ENCODE measurements around the gene TMEM131. TPM values are rescaled to one million over a fixed set of nuclear protein-coding genes. Genes with fewer than 3 reads are reported as not detected.
"Not testable (repeated sequence)": the region's sequence is repeated elsewhere in the genome, so short reads cannot be mapped to it uniquely, and the experiment has no call there.

Gene TMEM131
- polyA plus RNA-seq, 12 donors: 43.5 to 68.5 (median 51.5) TPM; not detected in 1

DNA sequence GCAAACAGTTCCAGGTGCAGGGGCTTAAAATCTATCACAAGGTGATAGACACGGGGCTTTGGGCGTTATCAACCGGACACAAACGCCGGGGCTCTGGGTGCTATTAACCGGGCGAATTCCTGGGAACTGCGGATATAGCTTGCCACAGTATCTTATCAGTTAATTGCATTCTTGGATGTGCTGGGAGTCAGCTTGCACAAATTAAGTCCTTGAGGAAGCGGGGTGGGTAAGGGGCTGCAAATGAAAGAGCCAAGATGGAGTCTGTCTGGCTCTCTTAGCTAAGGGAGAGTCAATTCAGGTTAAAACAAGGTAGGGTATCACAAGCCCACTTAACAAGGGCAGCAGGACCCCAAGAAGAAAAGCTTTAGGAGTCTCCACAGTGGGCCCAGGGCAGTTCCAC is 283.6 kb downstream of the TMEM131 start:
- not testable (repeated sequence) for DNase-seq

DNA sequence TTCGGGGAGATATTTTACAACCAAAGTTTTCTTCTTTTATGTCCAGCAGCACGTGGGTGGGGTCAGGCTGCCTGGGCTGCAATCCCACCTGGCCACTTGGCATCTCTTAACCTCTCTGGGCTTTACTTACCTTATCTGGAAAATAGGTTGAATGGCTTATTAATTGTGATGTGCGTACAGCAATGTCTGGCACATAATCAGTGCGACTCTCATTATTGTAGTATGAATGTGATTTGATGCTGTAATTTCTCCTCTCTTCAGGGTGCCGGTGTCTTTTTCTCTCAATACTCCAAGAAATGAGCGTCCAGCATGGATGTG is 284.4 kb downstream of the TMEM131 start:
- no peak for DNase-seq

DNA sequence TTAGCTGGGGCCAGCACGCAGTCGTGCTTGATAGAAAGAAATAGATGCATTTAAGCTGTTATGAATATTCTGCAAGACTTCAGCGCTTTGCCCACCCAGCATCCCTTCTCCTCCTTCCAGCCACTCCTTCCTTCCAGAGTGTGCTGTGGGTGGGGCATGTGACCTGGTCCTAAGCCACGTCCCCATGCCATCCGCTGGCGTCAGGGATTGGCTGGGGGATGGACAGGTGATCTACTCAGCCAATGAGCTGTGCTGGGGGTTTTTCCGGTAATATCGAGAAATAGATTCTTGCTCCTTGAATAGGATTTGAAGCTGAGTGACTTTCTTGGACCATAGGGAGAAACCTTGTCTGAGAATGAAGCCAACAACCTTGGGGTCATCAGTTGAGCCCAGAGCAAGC is 287.1 kb downstream of the TMEM131 start:
- DNase-seq: no peak

DNA sequence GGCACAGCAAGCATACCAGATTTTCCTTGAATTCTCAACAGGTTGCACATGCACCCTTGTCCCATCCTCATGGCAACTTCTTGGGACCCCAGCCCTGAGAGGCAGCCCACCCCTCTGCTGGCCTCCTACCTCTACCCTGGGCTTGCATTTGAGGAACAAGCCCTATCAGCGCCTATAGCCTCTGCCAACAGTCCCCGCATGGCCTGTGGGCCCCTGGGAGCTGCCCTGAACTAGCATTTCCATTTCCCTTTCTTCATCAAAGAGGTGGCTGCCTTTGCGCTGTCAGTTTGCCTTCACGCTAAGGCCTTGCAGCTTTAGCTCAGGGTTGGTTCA is 287.7 kb downstream of the TMEM131 start:
- no peak for DNase-seq

DNA sequence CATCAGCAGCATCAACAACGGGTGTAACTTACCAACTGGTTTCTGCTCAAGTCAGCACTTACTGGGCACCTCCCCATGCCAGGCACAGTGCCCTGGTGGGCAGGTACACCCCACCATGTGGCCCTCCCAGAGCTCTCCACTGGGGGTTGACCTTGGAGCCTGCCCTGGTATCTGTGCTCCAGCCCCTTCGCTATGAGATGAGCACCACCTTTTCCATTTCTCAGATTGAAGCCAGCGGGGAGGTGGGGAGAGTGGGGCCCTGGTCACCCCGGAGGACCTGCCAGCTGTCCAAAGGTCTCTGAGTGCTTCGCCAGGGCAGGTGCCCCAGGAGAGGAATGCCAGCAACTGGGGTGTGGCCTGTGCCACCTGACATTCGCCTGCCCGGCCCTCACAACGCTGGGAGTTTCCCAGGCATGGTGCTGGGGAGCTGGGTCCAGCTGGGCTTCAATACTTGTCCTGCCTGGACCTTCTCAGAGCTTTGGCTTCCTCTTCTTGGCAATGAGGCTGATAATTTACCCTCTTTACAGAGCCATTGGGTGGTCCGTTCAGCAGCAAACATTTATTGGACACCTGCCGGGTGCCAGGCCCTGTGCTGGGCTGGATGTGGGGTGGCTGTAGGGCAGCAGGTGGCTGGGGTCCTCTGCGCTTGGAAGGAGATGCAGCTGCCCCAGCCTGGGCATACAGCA is 288.2 kb downstream of the TMEM131 start:
- DNase-seq: no peak

DNA sequence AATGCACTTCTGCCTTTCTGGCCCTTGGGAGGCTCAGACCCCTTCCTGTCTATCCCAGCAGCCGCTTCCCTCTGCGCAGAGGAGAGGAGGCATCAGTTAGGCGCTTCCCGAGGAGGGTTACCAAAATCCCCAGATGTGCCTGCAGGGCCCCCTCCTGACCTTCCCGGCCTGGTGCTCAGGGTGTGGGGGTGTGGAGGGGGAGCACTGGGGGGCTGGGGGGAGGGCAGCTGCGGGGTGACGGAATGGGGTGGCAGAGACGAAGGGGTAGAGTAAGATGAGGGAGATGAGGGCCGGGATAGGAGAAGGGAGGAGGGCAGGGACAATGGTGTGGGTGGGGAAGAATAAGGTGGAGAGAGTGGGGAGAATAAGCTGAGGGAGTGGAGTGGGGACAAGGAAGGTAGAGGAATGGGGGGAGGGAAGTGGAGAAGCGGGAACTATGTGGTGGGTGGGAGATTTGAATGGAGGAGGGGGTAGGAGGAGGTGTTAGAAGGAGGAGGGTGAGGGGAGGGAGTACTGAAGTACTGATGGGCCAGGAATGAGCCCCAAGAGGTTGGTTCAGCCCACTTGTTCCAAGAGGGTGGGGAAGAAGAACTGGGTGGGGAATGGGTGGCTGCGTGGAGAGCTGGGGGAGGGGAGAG is 288.9 kb downstream of the TMEM131 start:
- no peak for DNase-seq

Other genes with a start within 250 kb of the TMEM131 start
- gene VWA3B, start 91.2 kb upstream of the TMEM131 start, polyA plus RNA-seq (ENCODE audit: insufficient read length in 12 of 12): 1 to 10 TPM in 5 of 12 donors, under 1 TPM in 5, not detected in 2; 0.35 to 2.3 (median 0.95) TPM

Data from muscle of arm (tissue), 12 donors.